ENCODE measurements around the gene TTC24. TPM values are rescaled to one million over a fixed set of nuclear protein-coding genes. Genes with fewer than 3 reads are reported as not detected.

The TTC24 gene
- under 1 TPM; 0.25 to 0.43 (median 0.34) TPM for total RNA-seq
- long read RNA-seq, donor 1 = 0 reads
- long read RNA-seq, donor 2, partial matches to known transcripts = 1 of 1 reads
- long read RNA-seq, donor 2, other reads (novel, unspliced or antisense) = 0 of 1 reads

- no peak for ATAC-seq
- TF ChIP-seq CTCF (IDR thresholded peaks at IDR 0.05) = no peak
- intact Hi-C loops (cut with DNase I, micrococcal nuclease) = no loop called here
Observed at GRCh38 chr1:156579472-156579871, at the start of gene TTC24. Gene TTC24 (plus strand): TSS chr1:156579723. CDS start chr1:156581365, 1,642 bp downstream.

GRCh38 chr1:156530006-156530405, 49.5 kb upstream of the TTC24 start:
- H3K4me1 ChIP-seq (ENCODE audit: low read depth) = no peaks in the 10 kb centered on the region
- no peaks in the 10 kb centered on the region for H3K9me3 ChIP-seq
- no peak for TF ChIP-seq CTCF (IDR thresholded peaks at IDR 0.05)
- no peaks in the 10 kb centered on the region for H3K36me3 ChIP-seq (ENCODE audit: low read depth)
- ATAC-seq (no peak), DNase-seq (no peak)
- no peak overlapping the region for H3K4me3 ChIP-seq
- intact Hi-C loops (cut with DNase I, micrococcal nuclease) = no loop called here

More at GRCh38 chr1:156579472-156579871, at the start of gene TTC24:
- Histone ChIP-seq H3K36me3 (ENCODE audit: low read depth) (no peaks in the 10 kb centered on the region), H3K4me3 (no peak within 1 kb of the TSS), H3K4me1 (ENCODE audit: low read depth) (no peaks in the 10 kb centered on the region), H3K9me3 (no peaks in the 10 kb centered on the region)
- no peak for DNase-seq

- ATAC-seq (no peak), DNase-seq (no peak)
- Histone ChIP-seq H3K36me3 (ENCODE audit: low read depth) (no peaks in the 10 kb centered on the region), H3K4me3 (no peak overlapping the region), H3K4me1 (ENCODE audit: low read depth) (no peaks in the 10 kb centered on the region), H3K9me3 (no peaks in the 10 kb centered on the region)
- intact Hi-C loops (cut with DNase I, micrococcal nuclease) = no loop called here
- no peak for TF ChIP-seq CTCF (IDR thresholded peaks at IDR 0.05)
Observed at GRCh38 chr1:156532374-156532773, 47.1 kb upstream of the TTC24 start.

GRCh38 chr1:156533568-156534220, 45.8 kb upstream of the TTC24 start:
- DNase-seq (no peak), ATAC-seq (no peak)
- intact Hi-C loops (cut with DNase I, micrococcal nuclease) = no loop called here
- no peak for TF ChIP-seq CTCF (IDR thresholded peaks at IDR 0.05)
- Histone ChIP-seq H3K9me3 (no peaks in the 10 kb centered on the region), H3K4me3 (no peak overlapping the region), H3K36me3 (ENCODE audit: low read depth) (no peaks in the 10 kb centered on the region), H3K4me1 (ENCODE audit: low read depth) (no peaks in the 10 kb centered on the region)

GRCh38 chr1:156534424-156535060, 45.0 kb upstream of the TTC24 start:
- DNase-seq (no peak), ATAC-seq (no peak)
- TF ChIP-seq CTCF (IDR thresholded peaks at IDR 0.05) = no peak
- no peaks in the 10 kb centered on the region for H3K4me1 ChIP-seq (ENCODE audit: low read depth)
- H3K9me3 ChIP-seq = no peaks in the 10 kb centered on the region
- no peaks in the 10 kb centered on the region for H3K36me3 ChIP-seq (ENCODE audit: low read depth)
- no peak overlapping the region for H3K4me3 ChIP-seq
- intact Hi-C loops (cut with DNase I, micrococcal nuclease) = no loop called here
